HepG2 (cell line): Measurements from ENCODE around the gene SCMH1. TPM values are rescaled to one million over a fixed set of nuclear protein-coding genes. Genes with fewer than 3 reads are reported as not detected.

ENCODE experiments used
- CREB1 ChIP-seq, 2 experiments: fragments of 450-650 bp in 1 of 2; IDR thresholded peaks; 2 replicates each; pipeline ENCODE4 v1.6.1; 2016 to 2017; ENCODE audit warnings: control low read depth in 1 of 2, mild to moderate bottlenecking in 1 of 2, missing compliant biosample characterization in 1 of 2, missing genetic modification characterization in 1 of 2
- ETV5 ChIP-seq: IDR thresholded peaks from 2 replicates; pipeline ENCODE4 v1.6.1; 2018; ENCODE audit warnings: missing biosample characterization, missing genetic modification reagents, inconsistent platforms, borderline replicate concordance
- FOXA1 ChIP-seq, 2 experiments: fragments of 450-650 bp in 1 of 2; sonication (generic) in 1 of 2; formaldehyde crosslinking in 1 of 2; IDR thresholded peaks; 2 replicates each; pipeline versions ENCODE4 v1.4.0 to v1.6.1; 2016 to 2020; ENCODE audit warnings: missing genetic modification reagents in 1 of 2
- PATZ1 ChIP-seq: sonication (generic); formaldehyde crosslinking; IDR thresholded peaks from 2 replicates; pipeline ENCODE4 v1.4.0; 2020; ENCODE audit warnings: missing genetic modification reagents
- RBM22 ChIP-seq: fragments of 200-400 bp; formaldehyde crosslinking; optimal IDR thresholded peaks from 2 replicates; pipeline ENCODE3; 2017; ENCODE audit warnings: mild to moderate bottlenecking, low read length, moderate library complexity
- RFX1 ChIP-seq: fragments of 450-650 bp; IDR thresholded peaks from 2 replicates; pipeline ENCODE4 v1.6.1; 2017
- SIX4 ChIP-seq: sonication (generic); formaldehyde crosslinking; IDR thresholded peaks from 2 replicates; pipeline ENCODE4 v1.4.0; 2020; ENCODE audit warnings: missing genetic modification reagents
- SKIL ChIP-seq: sonication (generic); formaldehyde crosslinking; IDR thresholded peaks from 2 replicates; pipeline ENCODE4 v1.8.0; 2022; ENCODE audit warnings: missing genetic modification reagents, mild to moderate bottlenecking, moderate library complexity, borderline replicate concordance
- SMAD9 ChIP-seq: sonication (generic); formaldehyde crosslinking; IDR thresholded peaks from 2 replicates; pipeline ENCODE4 v1.5.1; 2020; ENCODE audit warnings: mild to moderate bottlenecking, missing genetic modification reagents
- SMC3 ChIP-seq: IDR thresholded peaks from 2 replicates; pipeline ENCODE4 v1.6.1; 2011; ENCODE audit warnings: low read length, improper control_type of control experiment
- SMYD3 ChIP-seq: sonication (generic); formaldehyde crosslinking; IDR thresholded peaks from 2 replicates; pipeline ENCODE4 v1.8.1; 2023; ENCODE audit warnings: mild to moderate bottlenecking, missing genetic modification reagents
- ZMYM4 ChIP-seq: sonication (generic); formaldehyde crosslinking; IDR thresholded peaks from 2 replicates; pipeline ENCODE4 v1.8.1; 2023; ENCODE audit warnings: mild to moderate bottlenecking, missing genetic modification reagents
- ZNF264 ChIP-seq: sonication (generic); formaldehyde crosslinking; IDR thresholded peaks from 2 replicates; pipeline ENCODE4 v1.4.0; 2020; ENCODE audit warnings: missing genetic modification reagents
- polyA plus RNA-seq, 8 experiments: library from polyadenylated mRNA; depleted of rRNA in 3 of 8; stranded (reverse) in 7 of 8; unstranded in 1 of 8; fragments of >200 nt; fragmentation: Illumina TruSeq in 4 of 8; extraction: Trizol in 4 of 8; gene quantifications; 2 replicates each; pipeline versions ENCODE4 v1.2.1 to v1.2.3, GENCODE V29; 2011 to 2016; ENCODE audit warnings: low read depth in 4 of 8, missing spikeins in 1 of 8, mixed read lengths in 1 of 8; ENCODE audit not compliant: insufficient read depth in 1 of 8
- total RNA-seq, 5 experiments: library from RNA; depleted of rRNA; stranded (reverse); fragments of >200 nt; fragmentation: Illumina TruSeq; extraction: Trizol; gene quantifications; 2 replicates each; pipeline ENCODE4 v1.2.3, GENCODE V29; 2016; ENCODE audit warnings: low read depth in 1 of 5

Gene SCMH1
- total and polyA plus RNA-seq, 2 of the 13 experiments (the other 11 are each of a cell fraction or from before 2014, with no cell fraction given) = 41.8 to 52.6 TPM

GRCh38 chr1:41239988-41240610 is 2.0 kb downstream of the SCMH1 start (continued):
- TF ChIP-seq SKIL (CRISPR knock-in tag) (no peak), SMC3 (peak; percentile 56; the same call in 1 of the 2 replicates), ETV5 (CRISPR knock-in tag) (peak; percentile 45; the same call in 1 of the 2 replicates), SMYD3 (CRISPR knock-in tag) (peak; percentile 82; the same call in 1 of the 2 replicates), CREB1 (IDR thresholded peaks at IDR 0.05) (no peak), CREB1 (CRISPR knock-in tag; IDR thresholded peaks at IDR 0.05) (peak; percentile 78), ZMYM4 (CRISPR knock-in tag) (0 out of 2 replicates have a peak, but pooled peaks have one; percentile 37), FOXA1 (IDR thresholded peaks at IDR 0.05) (peak; percentile 48; the same call in 1 of the 2 replicates), FOXA1 (CRISPR knock-in tag; IDR thresholded peaks at IDR 0.05) (peak; percentile 77), PATZ1 (CRISPR knock-in tag) (peak; percentile 33), SIX4 (peak; percentile 58; the same call in 1 of the 2 replicates), ZNF264 (CRISPR knock-in tag) (no peak), RFX1 (no peak), SMAD9 (CRISPR knock-in tag) (no peak), RBM22 (no peak)
